NCI-H2196 treated with DMSO at 0.1 percent for 48 hours (cell line): ENCODE results near the gene PARG.
"Not testable (repeated sequence)": the region's sequence is repeated elsewhere in the genome, so short reads cannot be mapped to it uniquely, and the experiment has no call there.

Source experiments
- DNase-seq: peaks from one replicate; lab custom pipeline; 2025; ENCODE audit not compliant: unreplicated experiment; lab: John Stamatoyannopoulos, UW

The PARG gene

DNA sequence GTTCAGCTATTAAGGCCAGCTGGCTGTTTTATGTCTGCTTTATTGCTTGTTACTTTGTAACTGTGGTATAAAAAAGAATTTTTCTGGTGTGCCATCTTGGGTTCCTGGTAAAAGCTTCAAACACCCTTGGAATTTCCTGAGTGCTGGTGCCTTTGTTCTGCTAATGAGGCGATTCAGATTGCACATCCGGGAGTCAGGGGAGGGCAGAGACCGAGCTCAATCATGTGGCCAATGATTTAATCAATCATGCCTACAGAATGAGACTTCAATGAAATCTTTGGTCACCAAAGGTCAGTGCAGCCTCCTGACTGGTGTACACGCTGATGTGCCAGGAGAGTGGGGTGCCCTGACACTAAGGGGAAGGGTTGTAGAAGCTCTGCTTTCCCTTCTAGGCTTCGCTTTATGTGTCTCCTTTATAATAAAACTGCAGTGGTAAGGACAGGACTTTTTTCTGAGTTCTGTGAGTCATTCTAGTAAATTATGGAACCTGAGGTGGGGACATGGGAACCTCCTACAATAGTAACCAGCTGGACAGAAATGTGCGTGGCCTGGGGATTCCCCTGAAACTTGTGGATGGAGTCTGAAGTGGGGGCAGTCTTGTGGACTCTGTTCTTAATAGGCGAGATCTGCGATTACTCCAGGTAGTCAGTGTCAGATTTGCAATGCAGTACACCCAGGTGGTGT lies 110.3 kb downstream of the PARG start:
- no peak for DNase-seq

DNA sequence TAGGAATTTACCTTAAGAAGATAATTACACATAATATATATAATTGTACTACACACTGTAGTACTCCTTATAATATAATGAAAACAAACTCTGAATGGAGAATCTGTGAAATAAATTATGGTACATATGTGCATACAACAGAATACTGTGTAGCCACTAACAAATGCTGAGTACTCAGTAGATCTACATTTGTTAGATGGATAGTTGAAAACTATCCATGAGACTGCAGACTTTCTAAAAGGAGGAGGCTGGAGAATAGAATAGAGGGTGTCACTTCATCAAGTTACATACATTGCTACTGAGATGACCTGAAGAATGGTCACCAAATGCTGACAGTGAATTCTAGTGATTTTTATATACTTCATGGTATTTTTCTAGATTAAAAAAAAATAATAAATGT lies 111.0 kb downstream of the PARG start:
- no peak for DNase-seq

DNA sequence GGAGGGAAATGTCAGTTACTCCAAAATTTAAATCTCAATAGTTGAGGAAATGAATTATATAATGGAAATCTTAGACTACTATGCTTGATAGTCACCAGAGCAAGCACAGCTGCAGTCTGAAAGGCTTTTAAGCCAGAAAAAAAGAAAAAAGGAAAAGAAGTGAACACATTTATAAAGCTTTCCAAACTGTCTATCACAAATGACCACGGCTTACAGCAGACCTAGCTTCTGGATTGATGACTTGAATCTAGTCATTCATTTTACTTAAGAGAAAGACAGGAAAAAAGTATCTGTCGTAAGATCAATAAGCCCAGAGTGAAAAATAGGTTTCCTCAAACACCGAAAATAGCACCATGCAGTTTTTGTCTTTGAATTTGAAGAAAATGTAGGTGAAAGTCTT lies 111.8 kb downstream of the PARG start:
- no peak for DNase-seq

DNA sequence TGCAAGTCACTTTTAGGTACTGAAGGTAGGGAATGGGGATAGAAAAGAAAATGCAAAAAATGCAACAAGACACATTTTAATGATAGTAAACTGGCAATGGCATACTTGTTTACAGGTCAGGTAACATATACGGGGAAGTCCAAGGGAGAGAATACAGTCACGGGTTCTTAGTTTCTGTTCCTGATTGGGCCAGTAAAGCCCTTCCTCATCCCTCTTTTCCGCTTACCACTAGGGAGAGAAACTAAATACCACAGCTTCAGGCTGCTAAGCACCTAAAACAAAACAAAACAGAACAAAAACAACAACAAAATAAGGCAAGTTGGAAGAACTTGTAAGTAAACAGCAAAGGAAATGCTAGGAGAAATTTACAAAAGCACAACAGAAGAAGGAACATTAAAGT lies 114.5 kb downstream of the PARG start:
- DNase-seq, result no peak

DNA sequence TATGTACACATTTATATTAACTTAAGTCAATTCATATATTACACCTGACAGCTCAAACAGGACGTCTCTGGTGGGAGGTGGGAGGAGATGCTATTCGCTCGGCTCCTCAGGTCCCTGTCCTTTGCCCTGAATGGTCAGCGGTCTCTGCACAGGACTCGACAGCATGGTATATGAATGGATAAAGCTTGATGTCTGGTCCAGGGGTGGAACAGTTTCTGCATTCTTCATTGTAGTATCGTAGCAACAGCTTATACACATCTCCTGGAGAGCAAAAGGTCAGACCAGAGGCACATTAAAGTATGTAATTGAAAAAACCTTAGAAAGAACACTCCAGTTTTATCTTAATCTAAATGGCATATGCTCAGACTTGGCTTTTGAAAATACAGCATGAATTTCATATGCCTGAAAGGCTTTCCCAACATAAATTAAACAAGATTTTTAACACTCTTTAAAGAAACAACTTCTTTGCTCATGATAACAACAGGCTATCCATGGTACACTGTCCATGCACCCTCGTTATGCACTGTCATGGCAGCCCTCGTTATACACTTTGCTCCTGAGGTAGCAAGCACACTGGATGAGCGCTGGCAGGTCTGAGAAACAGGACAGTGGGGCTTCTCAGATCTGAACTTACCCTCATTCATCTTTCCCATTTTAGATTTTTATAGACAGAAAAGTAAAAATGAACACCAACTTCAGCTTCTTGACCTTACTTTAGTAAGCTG lies 122.4 kb downstream of the PARG start:
- DNase-seq, result no peak

DNA sequence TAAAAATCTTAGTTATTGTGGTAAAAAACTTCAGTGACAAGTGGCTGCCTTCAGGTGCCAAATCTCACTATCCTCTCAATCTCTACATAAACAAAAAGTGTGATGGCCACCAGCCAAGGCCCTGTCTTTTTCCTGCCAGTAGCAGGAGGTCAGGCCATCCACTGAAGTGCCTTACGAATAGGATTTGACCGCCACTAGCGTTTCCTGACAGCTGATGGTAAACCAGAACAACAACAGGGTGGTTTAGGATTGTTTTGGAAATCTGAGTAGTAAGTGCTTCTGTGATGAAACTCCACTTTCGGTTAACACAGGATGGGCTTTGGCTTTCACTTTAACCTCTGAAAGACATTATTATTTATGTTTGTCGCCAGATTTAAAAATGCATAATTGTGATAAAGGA lies 124.0 kb downstream of the PARG start:
- DNase-seq, result peak; percentile 1

DNA sequence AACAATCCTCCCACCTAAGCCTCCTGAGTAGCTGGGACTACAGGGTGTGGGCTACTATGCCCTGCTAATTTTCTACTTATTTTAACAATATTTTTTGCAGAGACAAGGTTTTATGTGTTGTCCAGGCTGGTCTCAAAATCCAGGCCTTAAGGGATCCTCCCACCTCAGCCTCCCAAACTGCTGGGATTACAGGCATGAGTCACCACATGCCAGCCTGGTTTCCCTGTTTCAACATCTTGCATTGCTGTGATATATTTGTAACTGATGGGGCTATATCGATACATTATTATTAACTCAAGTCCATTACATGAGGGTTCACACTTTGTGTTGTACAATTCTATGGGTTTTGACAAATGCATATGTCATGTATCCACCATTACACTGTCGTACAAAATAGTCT lies 137.8 kb downstream of the PARG start:
- no peak for DNase-seq

DNA sequence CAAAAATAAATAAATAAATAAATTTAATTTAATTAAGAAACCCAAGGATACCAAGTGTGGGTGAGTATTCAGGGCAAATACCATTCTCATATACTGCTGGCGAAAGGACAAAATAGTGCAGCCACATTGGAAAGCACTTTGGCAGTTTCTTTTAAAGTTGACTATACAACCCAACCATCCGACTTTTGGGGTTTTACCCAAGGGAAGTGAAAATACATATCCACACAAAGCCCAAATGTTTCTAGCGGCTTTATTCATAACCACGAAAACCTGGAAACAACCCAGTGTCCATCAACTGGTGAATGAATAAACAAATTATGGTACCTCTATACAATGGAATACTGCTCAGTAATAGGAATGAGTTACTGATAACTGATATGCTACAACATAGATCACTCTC lies 143.6 kb downstream of the PARG start:
- DNase-seq, result no peak

DNA sequence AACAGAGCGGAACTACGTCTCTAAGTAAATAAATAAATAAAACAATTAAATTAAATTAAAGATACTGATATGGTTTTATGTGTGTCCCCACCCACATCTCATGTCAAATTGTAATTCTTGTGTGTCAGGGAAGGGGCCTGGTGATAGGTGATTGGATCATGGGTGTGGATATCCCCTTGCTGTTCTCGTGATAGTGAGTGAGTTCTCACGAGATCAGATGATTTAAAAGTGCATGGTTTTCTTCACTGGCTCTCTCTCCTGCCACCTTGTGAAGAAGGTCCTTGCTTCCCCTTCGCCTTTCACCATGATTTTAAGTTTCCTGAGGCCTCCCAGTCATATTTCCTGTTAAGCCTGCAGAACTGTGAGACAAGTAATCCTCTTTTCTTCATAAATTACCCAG lies 150.7 kb downstream of the PARG start:
- DNase-seq, result no peak

DNA sequence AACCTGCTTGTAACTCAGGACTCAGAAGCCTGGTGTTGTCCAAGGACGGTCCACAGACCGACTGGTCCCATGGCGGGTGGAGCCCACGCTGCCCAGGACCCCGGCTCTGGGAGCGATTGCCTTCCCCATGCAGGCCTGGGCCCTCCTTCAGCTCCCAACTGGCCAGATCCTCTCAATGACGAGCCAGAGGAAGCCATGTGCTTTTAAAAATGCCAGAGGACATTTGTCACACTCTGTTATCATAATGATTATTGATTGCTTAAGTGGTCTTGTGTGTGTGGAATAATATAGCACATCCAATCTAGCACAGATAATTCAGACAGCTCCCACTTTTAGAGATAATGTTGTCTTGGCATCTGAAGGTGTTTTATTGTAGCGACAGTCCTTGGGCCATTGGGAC lies 157.1 kb downstream of the PARG start:
- no peak for DNase-seq

DNA sequence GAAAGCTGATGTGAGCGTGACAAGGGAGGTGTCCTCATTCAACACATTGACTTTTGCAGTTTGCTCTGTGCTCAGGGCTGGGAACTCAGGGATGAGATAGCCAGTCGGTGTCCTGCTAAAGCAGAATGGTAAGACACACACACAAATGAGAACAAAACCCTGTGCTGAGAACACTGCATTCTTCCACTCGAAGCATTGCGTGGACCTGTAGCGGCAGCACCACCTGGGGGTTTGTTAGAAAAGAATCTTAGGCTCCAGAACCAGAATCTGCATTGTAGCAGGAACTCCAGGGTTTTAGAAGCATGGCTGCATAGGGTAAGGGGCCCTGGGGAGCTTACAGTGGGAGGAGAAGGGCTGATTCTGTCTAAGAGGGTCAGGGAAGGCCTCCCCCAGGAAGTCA lies 158.2 kb downstream of the PARG start:
- DNase-seq, result no peak

DNA sequence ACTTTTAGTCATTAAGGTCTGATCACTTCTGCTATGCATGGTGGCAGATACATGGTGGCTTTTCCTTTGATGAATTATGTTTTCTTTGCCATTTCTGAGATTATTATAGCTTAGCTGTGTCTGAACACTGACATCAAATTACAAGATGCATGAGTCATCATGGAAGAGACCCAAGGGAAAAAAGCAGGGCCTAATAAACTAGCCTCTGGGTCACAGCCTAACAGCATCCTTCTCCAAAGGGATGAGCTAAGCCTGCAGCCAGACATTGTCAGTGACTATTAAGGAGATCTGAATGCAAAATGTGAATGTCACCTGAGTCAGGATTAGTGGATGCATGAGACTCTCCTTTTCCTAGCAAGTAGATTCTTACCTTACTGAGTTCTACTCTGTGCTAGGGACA lies 160.6 kb downstream of the PARG start:
- no peak for DNase-seq

DNA sequence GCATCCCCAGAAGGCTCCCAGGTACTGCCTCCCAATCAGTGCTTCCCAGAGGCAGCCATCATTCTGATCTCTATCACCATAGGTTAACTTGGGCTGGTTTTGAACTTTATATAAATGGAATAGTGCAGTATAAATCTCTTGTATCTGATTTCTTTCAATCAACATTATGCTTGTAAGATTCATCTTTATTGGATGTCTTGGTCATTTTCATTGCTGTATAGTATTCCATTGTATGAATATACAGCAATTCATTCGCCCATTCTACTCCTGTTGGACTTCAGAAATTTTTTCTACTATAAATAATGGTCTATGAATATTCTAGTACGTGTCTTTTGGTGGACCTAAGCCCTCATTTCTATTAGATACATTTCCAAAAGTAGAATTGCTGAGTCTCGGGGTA lies 163.6 kb downstream of the PARG start:
- DNase-seq, result no peak

DNA sequence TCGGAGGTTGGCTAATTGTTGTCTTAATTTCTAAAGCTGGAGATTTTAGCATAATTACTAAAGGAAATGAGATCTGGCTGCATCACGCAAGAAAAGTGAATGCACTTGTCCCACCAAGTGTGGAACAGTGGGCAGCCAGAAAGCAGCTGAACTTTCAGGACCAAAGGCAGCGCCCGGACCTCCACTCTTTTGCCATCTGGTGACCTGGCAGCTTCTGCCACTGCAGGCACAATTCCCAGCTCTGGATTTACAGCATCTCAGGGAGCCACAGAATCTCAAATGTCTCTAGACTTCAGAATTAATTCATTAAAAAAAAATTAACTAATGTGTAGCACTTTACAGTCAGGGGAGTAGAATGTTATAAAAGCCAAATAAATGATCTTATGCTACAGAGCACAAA lies 165.0 kb downstream of the PARG start:
- no peak for DNase-seq

DNA sequence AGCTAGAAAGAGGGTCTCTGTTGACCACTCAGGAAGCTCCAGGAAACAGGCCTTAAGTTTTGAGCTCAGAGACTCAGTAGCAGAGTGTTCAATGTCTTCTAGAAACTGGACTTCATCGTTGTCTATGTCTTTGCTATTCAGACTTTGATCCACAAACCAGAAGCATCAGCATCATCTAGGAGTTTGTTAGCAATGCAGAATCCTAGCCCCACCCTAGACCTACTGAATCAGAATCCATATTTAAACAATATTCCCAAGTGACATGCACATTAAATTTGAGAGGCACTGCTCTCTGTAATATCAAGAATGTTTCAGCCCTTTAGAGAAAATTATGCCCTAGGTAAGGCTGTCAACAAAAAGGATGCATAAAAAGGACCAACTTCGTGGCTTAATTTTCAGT lies 166.8 kb downstream of the PARG start:
- no peak for DNase-seq

DNA sequence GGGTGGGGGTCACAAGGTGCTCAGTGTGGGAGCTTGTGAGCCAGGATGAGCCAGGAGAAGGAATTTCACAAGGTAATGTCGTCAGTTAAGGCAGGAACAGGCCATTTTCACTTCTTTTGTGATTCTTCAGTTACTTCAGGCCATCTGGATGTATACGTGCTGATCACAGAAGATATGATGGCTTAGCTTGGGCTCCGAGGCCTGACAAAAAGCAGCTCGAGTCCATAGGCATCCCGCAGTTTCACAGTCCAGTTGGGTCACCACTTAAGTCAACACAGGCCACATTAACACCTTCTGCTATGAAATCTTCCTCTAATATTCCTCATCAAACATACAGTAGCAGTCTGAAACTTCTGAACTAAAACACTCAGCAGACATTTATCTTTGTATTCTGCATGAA lies 168.9 kb downstream of the PARG start:
- DNase-seq, result not testable (repeated sequence)

DNA sequence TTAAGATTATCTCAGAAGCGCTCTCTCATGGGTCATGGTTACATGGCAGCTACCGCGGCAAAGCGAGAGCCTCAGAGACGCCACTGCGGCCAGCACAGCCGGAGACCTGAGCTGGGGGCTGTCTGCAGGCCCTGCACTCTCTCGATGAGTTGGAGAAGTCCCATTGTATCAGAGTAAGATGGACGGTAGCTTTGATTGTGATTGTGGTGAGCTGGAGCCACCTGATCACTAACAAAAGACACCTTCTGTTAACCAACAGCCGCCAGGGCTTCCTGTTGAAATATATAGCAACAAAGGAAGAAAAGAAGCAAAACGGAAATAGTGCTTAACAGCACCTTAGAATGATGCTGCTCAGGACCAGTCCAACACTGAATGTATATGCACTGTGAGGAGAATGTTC lies 170.8 kb downstream of the PARG start:
- DNase-seq, result not testable (repeated sequence)

DNA sequence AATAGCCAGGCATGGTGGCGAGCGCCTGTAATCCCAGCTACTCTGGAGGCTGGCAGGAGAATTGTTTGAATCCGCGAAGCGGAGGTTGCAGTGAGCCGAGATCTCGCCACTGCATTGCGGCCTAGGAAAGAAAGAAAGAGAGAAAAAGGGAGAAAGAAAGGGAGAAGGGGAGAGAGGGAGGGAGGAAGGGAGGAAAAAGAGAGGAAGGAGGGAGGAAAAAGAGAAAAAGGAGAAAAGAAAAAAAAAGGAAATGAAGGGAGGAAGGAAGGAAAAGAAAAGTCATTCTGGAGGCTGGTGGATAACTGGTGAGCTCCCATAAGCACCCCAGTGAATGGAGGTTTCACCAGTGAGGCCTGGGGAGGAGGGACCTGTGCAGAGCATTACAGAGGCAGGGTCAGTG lies 172.1 kb downstream of the PARG start:
- no peak for DNase-seq

DNA sequence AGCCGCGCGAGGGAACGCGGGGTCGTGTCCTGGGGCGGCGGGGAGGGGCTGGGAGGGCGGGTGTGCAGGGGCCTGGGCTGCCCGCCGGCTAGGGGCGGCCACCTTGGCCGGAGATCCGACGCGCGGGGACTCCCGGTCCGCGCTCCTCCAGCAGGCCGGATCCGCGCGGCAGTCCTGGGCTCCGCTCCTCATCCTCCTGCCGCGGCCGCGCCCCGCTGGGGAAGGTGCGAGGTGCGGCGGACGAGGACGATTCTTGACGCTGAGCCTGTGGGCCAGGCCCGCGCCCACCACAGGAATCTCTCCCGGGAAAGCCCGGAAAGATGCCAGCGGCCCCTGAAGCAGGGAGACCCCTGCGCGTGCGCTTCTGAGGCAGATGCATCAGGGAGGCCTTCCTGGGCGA lies 173.1 kb downstream of the PARG start:
- no peak for DNase-seq

DNA sequence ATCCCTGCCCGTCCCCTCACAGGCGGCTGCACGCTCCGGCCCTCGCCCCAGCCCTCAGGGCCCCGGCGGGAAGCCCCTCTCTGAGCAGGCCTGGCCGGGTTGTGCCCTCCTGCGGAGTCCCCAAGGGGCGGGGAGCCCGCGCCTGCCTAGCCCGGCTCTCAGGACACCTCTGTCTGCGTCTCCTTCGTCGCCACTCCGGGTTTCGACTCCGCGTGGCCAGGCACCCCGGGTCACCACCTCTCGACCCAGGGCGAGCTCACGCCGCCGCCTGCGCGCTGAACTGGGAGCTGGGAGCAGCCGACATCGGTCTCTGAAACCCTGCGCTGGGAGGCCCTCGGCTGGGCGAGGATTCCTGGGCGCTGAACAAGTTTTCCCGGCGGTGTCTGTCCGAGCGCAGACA lies 173.5 kb downstream of the PARG start:
- DNase-seq, result no peak
